ENCODE results near the gene MRPL14. TPM values are rescaled to one million over a fixed set of nuclear protein-coding genes. Genes with fewer than 3 reads are reported as not detected.

MRPL14 gene
- total RNA-seq, 4 donors from 2014 or later, result 8.8 to 36.6 (median 18.9) TPM

DNA sequence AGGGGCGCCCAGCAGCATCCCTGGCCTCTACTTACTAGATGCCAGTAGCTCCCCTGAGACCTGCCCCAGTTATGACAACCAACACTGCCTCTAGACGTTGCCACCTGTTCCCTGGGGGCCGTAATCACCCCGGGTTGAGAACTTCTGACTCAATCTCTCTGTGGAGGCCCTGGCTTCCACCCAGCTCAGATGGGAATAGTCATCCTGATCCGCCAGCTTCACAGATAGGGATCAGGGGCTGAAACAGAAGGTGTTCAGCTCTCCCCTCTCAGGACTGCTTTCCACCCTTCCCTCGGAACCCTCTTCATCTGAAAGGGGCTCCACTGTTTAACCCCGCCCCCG lies 34.7 kb upstream of the MRPL14 start:
- no peak overlapping the region for H3K27ac ChIP-seq
- H3K36me3 ChIP-seq, result no peaks in the 10 kb centered on the region
- no peaks in the 10 kb centered on the region for H3K4me1 ChIP-seq
- no peak for DNase-seq (ENCODE audit: low spot score in 2 of 2)
- peaks cover 0 to 4% of the 10 kb centered on the region in 2 donors for H3K27me3 ChIP-seq
- H3K9me3 ChIP-seq, result no peaks in the 10 kb centered on the region
- 62 to 72% methylated on average over 8 of the region's 8 CpGs for WGBS, 2 donors
- TF ChIP-seq EP300 (IDR thresholded peaks at IDR 0.05), result no peak
- TF ChIP-seq CTCF (IDR thresholded peaks at IDR 0.05), result no peak
- no peak for TF ChIP-seq POLR2A (IDR thresholded peaks at IDR 0.05)
- H3K4me3 ChIP-seq, result no peak overlapping the region

DNA sequence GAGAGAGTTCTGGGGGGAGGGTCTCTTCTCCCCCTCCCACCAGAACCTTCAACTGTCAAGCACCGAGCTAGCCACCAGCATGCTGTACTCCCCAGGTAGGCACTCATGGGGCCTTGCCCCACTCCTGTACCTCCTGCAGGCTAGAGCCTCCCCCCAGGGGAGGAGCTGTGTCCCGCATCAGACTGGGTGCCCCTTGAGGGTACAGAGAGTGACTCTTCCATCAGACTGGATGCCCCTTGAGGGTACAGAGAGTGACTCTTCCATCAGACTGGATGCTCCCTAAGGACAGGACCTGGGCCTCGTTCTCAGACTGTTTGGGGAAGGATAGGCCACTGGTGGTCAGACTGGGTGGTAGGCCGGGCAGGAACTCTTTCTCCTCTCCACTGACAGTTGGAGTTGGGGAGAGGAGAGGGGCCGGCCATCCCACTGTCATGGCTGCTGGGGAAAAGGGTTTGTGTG lies 31.5 kb upstream of the MRPL14 start, which contains the start of gene CAPN11:
Gene CAPN11, plus strand, starts transcription at position 51 of the 459 bp plus-strand sequence. Its CDS starts 29 bp downstream, at position 80.
- H3K4me1 ChIP-seq, result no peaks in the 10 kb centered on the region
- 77 to 79% methylated on average over 4 to 5 of the region's 5 CpGs for WGBS, 2 donors
- H3K36me3 ChIP-seq, result peaks cover 0 to 23% (median 0%) of the 10 kb centered on the region in 3 donors
- DNase-seq (ENCODE audit: low spot score in 2 of 2), result no peak
- H3K27ac ChIP-seq, result no peak within 1 kb of the TSS
- TF ChIP-seq CTCF (IDR thresholded peaks at IDR 0.05), result no peak
- no peak for TF ChIP-seq POLR2A (IDR thresholded peaks at IDR 0.05)
- TF ChIP-seq EP300 (IDR thresholded peaks at IDR 0.05), result no peak
- peaks cover 0 to 4% of the 10 kb centered on the region in 2 donors for H3K27me3 ChIP-seq
- H3K4me3 ChIP-seq, result no peak within 1 kb of the TSS
- H3K9me3 ChIP-seq, result no peaks in the 10 kb centered on the region

DNA sequence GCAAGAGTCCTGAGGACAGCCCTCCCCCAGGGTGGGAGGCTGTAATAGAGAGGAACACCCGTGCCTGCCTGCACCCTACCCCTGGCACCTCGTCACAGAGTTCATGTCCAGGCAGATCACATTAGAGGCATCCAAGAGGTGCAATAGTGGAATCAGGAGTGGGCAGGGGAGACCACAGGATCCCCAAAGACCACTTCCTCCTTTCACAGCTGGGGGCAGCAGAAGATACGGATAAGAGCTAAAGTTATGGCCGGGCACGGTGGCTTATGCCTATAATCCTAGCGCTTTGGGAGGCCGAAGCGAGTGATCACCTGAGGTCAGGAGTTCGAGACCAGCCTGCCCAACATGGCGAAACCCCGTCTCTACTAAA lies 29.9 kb upstream of the MRPL14 start:
- no peak overlapping the region for H3K4me3 ChIP-seq
- no peak for TF ChIP-seq CTCF (IDR thresholded peaks at IDR 0.05)
- no peak for TF ChIP-seq POLR2A (IDR thresholded peaks at IDR 0.05)
- TF ChIP-seq EP300 (IDR thresholded peaks at IDR 0.05), result no peak
- H3K27ac ChIP-seq, result no peak overlapping the region
- no peaks in the 10 kb centered on the region for H3K4me1 ChIP-seq
- no peaks in the 10 kb centered on the region for H3K9me3 ChIP-seq
- peaks cover 0 to 37% (median 0%) of the 10 kb centered on the region in 3 donors for H3K36me3 ChIP-seq
- no peak for DNase-seq (ENCODE audit: low spot score in 2 of 2)
- H3K27me3 ChIP-seq, result no peaks in the 10 kb centered on the region
- 76 to 80% methylated on average over 11 of the region's 11 CpGs for WGBS, 2 donors

- no peaks in the 10 kb centered on the region for H3K9me3 ChIP-seq
- H3K27ac ChIP-seq, result no peak overlapping the region
- no peak for DNase-seq (ENCODE audit: low spot score in 2 of 2)
- H3K4me1 ChIP-seq, result peaks cover 0 to 4% (median 0%) of the 10 kb centered on the region in 4 donors
- peaks cover 0 to 37% (median 0%) of the 10 kb centered on the region in 3 donors for H3K36me3 ChIP-seq
- H3K27me3 ChIP-seq, result no peaks in the 10 kb centered on the region
- TF ChIP-seq CTCF (IDR thresholded peaks at IDR 0.05), result no peak
- TF ChIP-seq POLR2A (IDR thresholded peaks at IDR 0.05), result no peak
- TF ChIP-seq EP300 (IDR thresholded peaks at IDR 0.05), result no peak
- no peak overlapping the region for H3K4me3 ChIP-seq
- WGBS, 2 donors, result 76 to 79% methylated on average over 9 of the region's 9 CpGs
Observed at GRCh38 chr6:44156494-44157151, 29.4 kb upstream of the MRPL14 start.

DNA sequence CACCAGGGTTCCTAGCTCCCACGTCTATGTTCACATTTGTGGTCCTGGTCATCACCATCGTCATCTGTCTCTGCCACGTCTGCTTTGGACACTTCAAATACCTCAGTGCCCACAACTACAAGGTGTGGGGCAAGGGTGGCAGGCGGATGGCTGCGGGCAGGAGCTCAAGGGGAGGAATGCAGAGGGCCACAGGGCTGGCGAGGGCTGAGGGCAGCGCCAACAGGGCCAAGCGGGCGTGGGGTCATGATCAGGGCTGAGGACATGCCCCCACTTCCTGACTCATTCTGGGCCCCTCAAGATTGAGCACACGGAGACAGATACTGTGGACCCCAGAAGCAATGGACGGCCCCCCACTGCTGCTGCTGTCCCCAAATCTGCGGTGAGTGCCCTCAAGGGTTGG lies 26.8 kb upstream of the MRPL14 start:
- DNase-seq (ENCODE audit: low spot score in 2 of 2), result no peak
- no peaks in the 10 kb centered on the region for H3K27me3 ChIP-seq
- no peak for TF ChIP-seq EP300 (IDR thresholded peaks at IDR 0.05)
- no peak for TF ChIP-seq CTCF (IDR thresholded peaks at IDR 0.05)
- no peak for TF ChIP-seq POLR2A (IDR thresholded peaks at IDR 0.05)
- H3K36me3 ChIP-seq, result peaks cover 0 to 55% (median 0%) of the 10 kb centered on the region in 3 donors
- no peak overlapping the region for H3K4me3 ChIP-seq
- WGBS, 2 donors, result 81 to 83% methylated on average over 11 to 12 of the region's 12 CpGs
- no peak overlapping the region for H3K27ac ChIP-seq
- H3K9me3 ChIP-seq, result no peaks in the 10 kb centered on the region
- H3K4me1 ChIP-seq, result peaks cover 0 to 6% (median 0%) of the 10 kb centered on the region in 4 donors

Measured in tibial nerve (tissue), 4 donors.